ENCODE results near the gene CTDSP2. TPM values are rescaled to one million over a fixed set of nuclear protein-coding genes. Genes with fewer than 3 reads are reported as not detected.

The CTDSP2 gene
- polyA plus RNA-seq, 5 donors = 256 to 312 (median 291) TPM

Other genes with a start within 250 kb of the CTDSP2 start
- gene DTX3, start 241.9 kb downstream of the CTDSP2 start, polyA plus RNA-seq (ENCODE audit: insufficient read depth in 1 of 5, insufficient read length in 5 of 5, low replicate concordance in 1 of 5) = 10 to 100 TPM; 52.7 to 65.6 (median 61.0) TPM
- gene ARHGEF25, start 235.3 kb downstream of the CTDSP2 start, polyA plus RNA-seq (ENCODE audit: insufficient read depth in 1 of 5, insufficient read length in 5 of 5, low replicate concordance in 1 of 5) = 10 to 100 TPM; 38.6 to 50.4 (median 46.4) TPM
- gene B4GALNT1, start 213.5 kb downstream of the CTDSP2 start, polyA plus RNA-seq (ENCODE audit: insufficient read depth in 1 of 5, insufficient read length in 5 of 5, low replicate concordance in 1 of 5) = 1 to 10 TPM in 4 of 5 donors, under 1 TPM in 1; 0.82 to 1.7 (median 1.6) TPM
- 100 to 1,000 TPM; 194 to 241 (median 220) TPM for gene OS9, start 152.6 kb downstream of the CTDSP2 start, polyA plus RNA-seq (ENCODE audit: insufficient read depth in 1 of 5, insufficient read length in 5 of 5, low replicate concordance in 1 of 5)
- 1 to 10 TPM in 1 of 5 donors, under 1 TPM in 4; 0.27 to 1.1 (median 0.61) TPM for gene AGAP2, start 108.0 kb downstream of the CTDSP2 start, polyA plus RNA-seq (ENCODE audit: insufficient read depth in 1 of 5, insufficient read length in 5 of 5, low replicate concordance in 1 of 5)
- gene TSPAN31, start 101.7 kb downstream of the CTDSP2 start, polyA plus RNA-seq (ENCODE audit: insufficient read depth in 1 of 5, insufficient read length in 5 of 5, low replicate concordance in 1 of 5) = 10 to 100 TPM; 68.8 to 94.6 (median 79.4) TPM
- gene CDK4, start 94.4 kb downstream of the CTDSP2 start, polyA plus RNA-seq (ENCODE audit: insufficient read depth in 1 of 5, insufficient read length in 5 of 5, low replicate concordance in 1 of 5) = 100 to 1,000 TPM; 221 to 296 (median 246) TPM
- gene MARCHF9, start 91.6 kb downstream of the CTDSP2 start, polyA plus RNA-seq (ENCODE audit: insufficient read depth in 1 of 5, insufficient read length in 5 of 5, low replicate concordance in 1 of 5) = 10 to 100 TPM; 15.6 to 22.5 (median 19.9) TPM
- gene CYP27B1, start 79.7 kb downstream of the CTDSP2 start, polyA plus RNA-seq (ENCODE audit: insufficient read depth in 1 of 5, insufficient read length in 5 of 5, low replicate concordance in 1 of 5) = 1 to 10 TPM in 4 of 5 donors, under 1 TPM in 1; 0.99 to 2.5 (median 1.5) TPM
- gene METTL1, start 74.6 kb downstream of the CTDSP2 start, polyA plus RNA-seq (ENCODE audit: insufficient read depth in 1 of 5, insufficient read length in 5 of 5, low replicate concordance in 1 of 5) = 10 to 100 TPM; 26.2 to 41.1 (median 31.3) TPM
- gene EEF1AKMT3, start 74.1 kb downstream of the CTDSP2 start, polyA plus RNA-seq (ENCODE audit: insufficient read depth in 1 of 5, insufficient read length in 5 of 5, low replicate concordance in 1 of 5) = 10 to 100 TPM; 15.6 to 18.6 (median 17.2) TPM
- gene TSFM, start 63.9 kb downstream of the CTDSP2 start, polyA plus RNA-seq (ENCODE audit: insufficient read depth in 1 of 5, insufficient read length in 5 of 5, low replicate concordance in 1 of 5) = 10 to 100 TPM; 24.1 to 37.1 (median 35.6) TPM
- gene AVIL, start 28.0 kb downstream of the CTDSP2 start, polyA plus RNA-seq (ENCODE audit: insufficient read depth in 1 of 5, insufficient read length in 5 of 5, low replicate concordance in 1 of 5) = 10 to 100 TPM; 10.8 to 18.6 (median 15.7) TPM
- gene ATP23, start 94.8 kb upstream of the CTDSP2 start, polyA plus RNA-seq (ENCODE audit: insufficient read depth in 1 of 5, insufficient read length in 5 of 5, low replicate concordance in 1 of 5) = 10 to 100 TPM in 3 of 5 donors, 1 to 10 TPM in 2; 7.2 to 13.9 (median 11.4) TPM

All from right lung (tissue), 5 donors.